Measurements from ENCODE around the gene MYPOP. TPM values are rescaled to one million over a fixed set of nuclear protein-coding genes. Genes with fewer than 3 reads are reported as not detected.

The MYPOP gene
- total and polyA plus RNA-seq, 2 of the 13 experiments (the other 11 are each of a cell fraction or from before 2014, with no cell fraction given) = 2.3 to 2.7 TPM

GRCh38 chr19:45947926-45948325, 45.5 kb upstream of the MYPOP start (continued):
- TF ChIP-seq, protein P1, sequence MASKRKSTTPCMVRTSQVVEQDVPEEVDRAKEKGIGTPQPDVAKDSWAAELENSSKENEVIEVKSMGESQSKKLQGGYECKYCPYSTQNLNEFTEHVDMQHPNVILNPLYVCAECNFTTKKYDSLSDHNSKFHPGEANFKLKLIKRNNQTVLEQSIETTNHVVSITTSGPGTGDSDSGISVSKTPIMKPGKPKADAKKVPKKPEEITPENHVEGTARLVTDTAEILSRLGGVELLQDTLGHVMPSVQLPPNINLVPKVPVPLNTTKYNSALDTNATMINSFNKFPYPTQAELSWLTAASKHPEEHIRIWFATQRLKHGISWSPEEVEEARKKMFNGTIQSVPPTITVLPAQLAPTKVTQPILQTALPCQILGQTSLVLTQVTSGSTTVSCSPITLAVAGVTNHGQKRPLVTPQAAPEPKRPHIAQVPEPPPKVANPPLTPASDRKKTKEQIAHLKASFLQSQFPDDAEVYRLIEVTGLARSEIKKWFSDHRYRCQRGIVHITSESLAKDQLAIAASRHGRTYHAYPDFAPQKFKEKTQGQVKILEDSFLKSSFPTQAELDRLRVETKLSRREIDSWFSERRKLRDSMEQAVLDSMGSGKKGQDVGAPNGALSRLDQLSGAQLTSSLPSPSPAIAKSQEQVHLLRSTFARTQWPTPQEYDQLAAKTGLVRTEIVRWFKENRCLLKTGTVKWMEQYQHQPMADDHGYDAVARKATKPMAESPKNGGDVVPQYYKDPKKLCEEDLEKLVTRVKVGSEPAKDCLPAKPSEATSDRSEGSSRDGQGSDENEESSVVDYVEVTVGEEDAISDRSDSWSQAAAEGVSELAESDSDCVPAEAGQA (IDR thresholded peaks at IDR 0.05; ENCODE audit: low read depth) = no peak
- TF ChIP-seq, protein P1 (CRISPR knock-in tag; IDR thresholded peaks at IDR 0.05; ENCODE audit: borderline replicate concordance) = no peak
- no peak for TF ChIP-seq MBNL3 (CRISPR knock-in tag; conservative IDR thresholded peaks at IDR 0.05)

GRCh38 chr19:45940515-45940805, 38.0 kb upstream of the MYPOP start:
- POLR2A ChIA-PET = no interaction called here
- TF ChIP-seq CENPX (CRISPR knock-in tag; IDR thresholded peaks at IDR 0.05) (no peak), ZNF30 (CRISPR knock-in tag; IDR thresholded peaks at IDR 0.05) (no peak), ZFP36L1 (CRISPR knock-in tag; IDR thresholded peaks at IDR 0.05) (no peak), ZNF280B (CRISPR knock-in tag; IDR thresholded peaks at IDR 0.05; ENCODE audit: borderline replicate concordance) (no peak), SIX1 (CRISPR knock-in tag; IDR thresholded peaks at IDR 0.05; ENCODE audit: borderline replicate concordance) (no peak), ZNF792 (CRISPR knock-in tag; IDR thresholded peaks at IDR 0.05) (no peak), ZSCAN9 (CRISPR knock-in tag; IDR thresholded peaks at IDR 0.05; ENCODE audit: borderline replicate concordance) (no peak), RFX3 (CRISPR knock-in tag; IDR thresholded peaks at IDR 0.05) (no peak), ZNF598 (CRISPR knock-in tag; IDR thresholded peaks at IDR 0.05; ENCODE audit: borderline replicate concordance) (no peak)
- TF ChIP-seq, protein P2, sequence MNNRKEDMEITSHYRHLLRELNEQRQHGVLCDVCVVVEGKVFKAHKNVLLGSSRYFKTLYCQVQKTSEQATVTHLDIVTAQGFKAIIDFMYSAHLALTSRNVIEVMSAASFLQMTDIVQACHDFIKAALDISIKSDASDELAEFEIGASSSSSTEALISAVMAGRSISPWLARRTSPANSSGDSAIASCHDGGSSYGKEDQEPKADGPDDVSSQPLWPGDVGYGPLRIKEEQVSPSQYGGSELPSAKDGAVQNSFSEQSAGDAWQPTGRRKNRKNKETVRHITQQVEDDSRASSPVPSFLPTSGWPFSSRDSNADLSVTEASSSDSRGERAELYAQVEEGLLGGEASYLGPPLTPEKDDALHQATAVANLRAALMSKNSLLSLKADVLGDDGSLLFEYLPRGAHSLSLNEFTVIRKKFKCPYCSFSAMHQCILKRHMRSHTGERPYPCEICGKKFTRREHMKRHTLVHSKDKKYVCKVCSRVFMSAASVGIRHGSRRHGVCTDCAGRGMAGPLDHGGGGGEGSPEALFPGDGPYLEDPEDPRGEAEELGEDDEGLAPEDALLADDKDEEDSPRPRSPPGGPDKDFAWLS (CRISPR knock-in tag; IDR thresholded peaks at IDR 0.05; ENCODE audit: borderline replicate concordance) = no peak
- TF ChIP-seq, protein P3, sequence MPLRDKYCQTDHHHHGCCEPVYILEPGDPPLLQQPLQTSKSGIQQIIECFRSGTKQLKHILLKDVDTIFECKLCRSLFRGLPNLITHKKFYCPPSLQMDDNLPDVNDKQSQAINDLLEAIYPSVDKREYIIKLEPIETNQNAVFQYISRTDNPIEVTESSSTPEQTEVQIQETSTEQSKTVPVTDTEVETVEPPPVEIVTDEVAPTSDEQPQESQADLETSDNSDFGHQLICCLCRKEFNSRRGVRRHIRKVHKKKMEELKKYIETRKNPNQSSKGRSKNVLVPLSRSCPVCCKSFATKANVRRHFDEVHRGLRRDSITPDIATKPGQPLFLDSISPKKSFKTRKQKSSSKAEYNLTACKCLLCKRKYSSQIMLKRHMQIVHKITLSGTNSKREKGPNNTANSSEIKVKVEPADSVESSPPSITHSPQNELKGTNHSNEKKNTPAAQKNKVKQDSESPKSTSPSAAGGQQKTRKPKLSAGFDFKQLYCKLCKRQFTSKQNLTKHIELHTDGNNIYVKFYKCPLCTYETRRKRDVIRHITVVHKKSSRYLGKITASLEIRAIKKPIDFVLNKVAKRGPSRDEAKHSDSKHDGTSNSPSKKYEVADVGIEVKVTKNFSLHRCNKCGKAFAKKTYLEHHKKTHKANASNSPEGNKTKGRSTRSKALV (CRISPR knock-in tag; IDR thresholded peaks at IDR 0.05) = no peak

More at GRCh38 chr19:45940515-45940805, 38.0 kb upstream of the MYPOP start:
- H3K79me2 ChIP-seq (ENCODE audit: insufficient read depth, low read length) = no peaks in the 10 kb centered on the region
- no peak overlapping the region for H2AFZ ChIP-seq (ENCODE audit: low read length)
- WGBS (ENCODE audit: low lambda C conversion rate) = 83% methylated on average over 7 of the region's 32 CpGs
- intact Hi-C loops (cut with micrococcal nuclease; ENCODE audit: unreplicated experiment) (no loop called here), in situ Hi-C loops (cut with HindIII; ENCODE audit: extremely low pct_ligation_motif_present, low pct_unique_long_range_greater_than_20kb) (no loop called here)
- H3K4me3 ChIP-seq (replicated peaks in 1 of 3; ENCODE audit: insufficient read depth in 1 of 3, low read depth in 2 of 3, low read length in 3 of 3) = no peak overlapping the region
- DNase-seq (ENCODE audit: low spot score) = no peak
- no peak overlapping the region for H3K4me2 ChIP-seq (ENCODE audit: low read depth, low read length)
- CTCF ChIA-PET (ENCODE audit: low intra/inter-chr PET ratio, low total read pairs) = no interaction called here
- H3K27ac ChIP-seq (ENCODE audit: extremely low read length, insufficient read depth, low read length) = no peak overlapping the region
- no peaks in the 10 kb centered on the region for H4K20me1 ChIP-seq (ENCODE audit: insufficient read depth, low read length)
- no peak for FAIRE-seq
- H3K4me1 ChIP-seq (ENCODE audit: insufficient read depth, low read length) = no peaks in the 10 kb centered on the region
- H3K36me3 ChIP-seq (replicated peaks in 1 of 2; ENCODE audit: control insufficient read depth in 1 of 2, insufficient read depth in 2 of 2, low read length in 2 of 2) = no peaks in the 10 kb centered on the region
- H3K9ac ChIP-seq (ENCODE audit: insufficient read depth, low read depth, low read length) = no peak overlapping the region
- ATAC-seq = no peak
- no TSS peak for BruUV-seq (replicated peaks)
- H3K27me3 ChIP-seq (ENCODE audit: control insufficient read depth in 1 of 2, insufficient read depth in 2 of 2, low read length in 2 of 2) = peaks cover 0 to 19% of the 10 kb centered on the region in 2 experiments; a peak in 4 of 5 replicates
- no peaks in the 10 kb centered on the region for H3K9me3 ChIP-seq (ENCODE audit: low read length)
